Measurements from ENCODE around the gene LLGL1. TPM values are rescaled to one million over a fixed set of nuclear protein-coding genes. Genes with fewer than 3 reads are reported as not detected.

The LLGL1 gene
- total and polyA plus RNA-seq, 2 donors (not counting 3 experiments of a cell fraction or from before 2014, with no cell fraction given): 34.9 to 47.1 TPM

DNA sequence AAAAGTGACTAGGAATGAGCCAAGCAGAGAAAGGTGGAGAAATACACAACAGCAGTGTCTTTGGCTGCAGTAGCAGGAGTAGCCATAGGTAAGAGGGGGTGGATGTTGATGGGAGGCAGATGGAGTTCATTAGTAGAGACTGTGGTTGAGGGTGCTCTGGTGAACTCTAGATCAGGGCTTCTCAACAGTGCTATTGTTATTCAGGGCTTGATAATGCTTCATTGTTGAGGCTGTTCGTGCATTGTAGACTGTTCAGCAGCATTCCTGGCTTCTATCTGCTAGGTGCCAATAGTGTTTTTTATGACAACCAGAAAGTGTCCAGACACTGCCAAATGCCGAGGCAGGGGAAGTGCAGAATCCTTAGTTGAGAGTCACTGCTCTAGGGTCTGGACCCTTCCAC is 38.2 kb upstream of the LLGL1 start:
- Histone ChIP-seq H3K4me1 (ENCODE audit: control insufficient read depth, extremely low read depth, insufficient read depth, low read length) (peaks cover 70% of the 10 kb centered on the region), H4K20me1 (replicated peaks; ENCODE audit: control insufficient read depth, extremely low read depth, insufficient read depth, low read length) (no peaks in the 10 kb centered on the region), H3K27me3 (ENCODE audit: control insufficient read depth in 2 of 2, insufficient read depth in 2 of 2, low read length in 2 of 2) (no peaks in the 10 kb centered on the region), H3K4me2 (ENCODE audit: insufficient read depth, low read length) (peak overlapping the region; percentile 93), H3K36me3 (ENCODE audit: control insufficient read depth in 2 of 2, extremely low read depth in 1 of 2, insufficient read depth in 2 of 2, low read length in 2 of 2) (no peaks in the 10 kb centered on the region), H3K79me2 (ENCODE audit: control insufficient read depth, insufficient read depth, low read length) (peaks cover 82% of the 10 kb centered on the region), H3K9me1 (replicated peaks; ENCODE audit: control insufficient read depth, extremely low read depth, insufficient read depth, low read length) (no peaks in the 10 kb centered on the region), H2AFZ (ENCODE audit: low read depth, low read length) (no peak overlapping the region), H3K27ac (ENCODE audit: insufficient read depth, low read depth, low read length) (no peak overlapping the region), H3K4me3 (replicated peaks in 1 of 3; ENCODE audit: insufficient read depth in 1 of 3, low read depth in 1 of 3, low read length in 3 of 3) (peak overlapping the region in 1 of 3 experiments; percentile 79), H3K9me3 (replicated peaks; ENCODE audit: control insufficient read depth, insufficient read depth, low read length) (no peaks in the 10 kb centered on the region), H3K9ac (replicated peaks; ENCODE audit: extremely low read depth, insufficient read depth, low read length) (no peak overlapping the region)
- intact Hi-C loops (cut with micrococcal nuclease): no loop called here
- dilution Hi-C loops (cut with MboI; ENCODE audit: extremely low pct_ligation_motif_present, low sequenced_read_pairs): no loop called here
- no TSS peak for BruUV-seq (replicated peaks)
- DNase-seq (ENCODE audit: low read depth, low spot score): peak; percentile 20
- TF ChIP-seq MYC (IDR thresholded peaks at IDR 0.05; ENCODE audit: low read depth, low read length): no peak
- FAIRE-seq: peak; percentile 38
- ChIA-PET POLR2A (no interaction called here), CTCF (interaction anchor here (1.8 kb wide), 1 partner anchor 46 kb away, joined by 8 read pairs; no protein-coding TSS in a partner anchor)

DNA sequence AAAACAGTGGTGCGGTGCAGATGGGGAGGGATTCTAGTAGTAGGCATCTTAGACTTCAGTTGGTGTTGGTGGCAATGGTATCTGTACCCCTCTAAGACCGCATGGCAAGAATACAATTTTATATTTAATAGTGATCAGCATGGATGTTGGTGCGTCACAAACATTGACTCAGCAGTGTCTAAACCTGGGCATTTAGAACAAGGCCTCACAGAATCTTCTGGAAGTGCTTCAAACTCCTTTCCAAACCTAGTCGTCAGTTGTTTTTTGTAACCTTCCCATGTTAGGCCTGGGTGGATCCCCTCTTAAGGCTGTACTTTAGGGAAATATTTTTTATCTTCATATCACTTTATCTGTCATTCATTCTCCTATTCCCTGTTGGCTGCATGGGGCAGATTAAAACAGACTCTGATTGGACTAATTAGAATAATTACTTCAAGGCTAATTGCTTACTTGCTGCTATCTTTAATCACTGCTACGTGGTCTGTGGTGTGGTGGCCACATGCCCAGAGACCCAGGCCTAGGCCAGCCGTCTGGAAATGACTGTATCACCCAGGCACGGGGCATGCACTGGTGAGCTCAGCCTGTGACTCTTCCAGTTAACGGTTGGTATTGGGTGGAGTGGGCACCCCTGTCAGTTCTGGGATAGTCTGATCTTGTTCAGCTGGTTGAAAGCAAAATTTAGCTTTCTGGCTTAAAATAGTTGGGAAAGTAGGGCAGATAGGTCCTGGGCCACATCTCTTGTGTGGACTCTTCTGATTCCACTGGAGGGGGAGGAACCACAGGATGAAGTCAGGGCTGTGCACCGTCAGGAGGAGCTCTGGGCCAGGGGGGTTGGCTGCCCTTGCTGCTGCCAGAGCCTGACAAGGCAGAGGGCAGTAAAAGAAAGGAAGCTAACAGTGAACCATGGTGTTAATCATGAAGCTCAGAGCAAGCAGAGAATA is 37.3 kb upstream of the LLGL1 start:
- peak overlapping the region in 1 of 3 experiments; percentile 79 for H3K4me3 ChIP-seq (replicated peaks in 1 of 3; ENCODE audit: insufficient read depth in 1 of 3, low read depth in 1 of 3, low read length in 3 of 3)
- no peak overlapping the region for H2AFZ ChIP-seq (ENCODE audit: low read depth, low read length)
- peak overlapping the region; percentile 93 for H3K4me2 ChIP-seq (ENCODE audit: insufficient read depth, low read length)
- H3K4me1 ChIP-seq (ENCODE audit: control insufficient read depth, extremely low read depth, insufficient read depth, low read length): peaks cover 67% of the 10 kb centered on the region
- dilution Hi-C loops (cut with MboI; ENCODE audit: extremely low pct_ligation_motif_present, low sequenced_read_pairs): no loop called here
- BruUV-seq (replicated peaks): no TSS peak
- POLR2A ChIA-PET: no interaction called here
- TF ChIP-seq JUN (IDR thresholded peaks at IDR 0.05; ENCODE audit: borderline replicate concordance, insufficient read depth, insufficient read length, low read depth) (no peak), EZH2 (IDR thresholded peaks at IDR 0.05; ENCODE audit: borderline replicate concordance, low read depth, low read length, severe bottlenecking) (no peak), GATA2 (IDR thresholded peaks at IDR 0.05; ENCODE audit: insufficient read depth, insufficient read length, low read depth, low read length) (peak; percentile 35), POLR2A (IDR thresholded peaks at IDR 0.05; ENCODE audit: low read depth, low read length) (no peak), POLR2AphosphoS5 (IDR thresholded peaks at IDR 0.05; ENCODE audit: insufficient read depth, low read depth, low read length) (no peak), MAX (IDR thresholded peaks at IDR 0.05; ENCODE audit: insufficient read depth, insufficient read length) (no peak), FOS (IDR thresholded peaks at IDR 0.05; ENCODE audit: borderline replicate concordance, insufficient read depth, low read length) (peak; percentile 48), MYC (IDR thresholded peaks at IDR 0.05; ENCODE audit: low read depth, low read length) (no peak)
- TF ChIP-seq, protein P1, sequence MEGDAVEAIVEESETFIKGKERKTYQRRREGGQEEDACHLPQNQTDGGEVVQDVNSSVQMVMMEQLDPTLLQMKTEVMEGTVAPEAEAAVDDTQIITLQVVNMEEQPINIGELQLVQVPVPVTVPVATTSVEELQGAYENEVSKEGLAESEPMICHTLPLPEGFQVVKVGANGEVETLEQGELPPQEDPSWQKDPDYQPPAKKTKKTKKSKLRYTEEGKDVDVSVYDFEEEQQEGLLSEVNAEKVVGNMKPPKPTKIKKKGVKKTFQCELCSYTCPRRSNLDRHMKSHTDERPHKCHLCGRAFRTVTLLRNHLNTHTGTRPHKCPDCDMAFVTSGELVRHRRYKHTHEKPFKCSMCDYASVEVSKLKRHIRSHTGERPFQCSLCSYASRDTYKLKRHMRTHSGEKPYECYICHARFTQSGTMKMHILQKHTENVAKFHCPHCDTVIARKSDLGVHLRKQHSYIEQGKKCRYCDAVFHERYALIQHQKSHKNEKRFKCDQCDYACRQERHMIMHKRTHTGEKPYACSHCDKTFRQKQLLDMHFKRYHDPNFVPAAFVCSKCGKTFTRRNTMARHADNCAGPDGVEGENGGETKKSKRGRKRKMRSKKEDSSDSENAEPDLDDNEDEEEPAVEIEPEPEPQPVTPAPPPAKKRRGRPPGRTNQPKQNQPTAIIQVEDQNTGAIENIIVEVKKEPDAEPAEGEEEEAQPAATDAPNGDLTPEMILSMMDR (IDR thresholded peaks at IDR 0.05; ENCODE audit: extremely low read depth in 1 of 2, insufficient read depth in 1 of 2, low read depth in 1 of 2, low read length in 2 of 2): no peak
- FAIRE-seq (peak; percentile 87), DNase-seq (ENCODE audit: low read depth, low spot score) (peak; percentile 61)
- H3K27ac ChIP-seq (ENCODE audit: insufficient read depth, low read depth, low read length): peak overlapping the region; percentile 62
- H3K9ac ChIP-seq (replicated peaks; ENCODE audit: extremely low read depth, insufficient read depth, low read length): peak overlapping the region; percentile 33
- intact Hi-C loops (cut with micrococcal nuclease): no loop called here
- no peaks in the 10 kb centered on the region for H4K20me1 ChIP-seq (replicated peaks; ENCODE audit: control insufficient read depth, extremely low read depth, insufficient read depth, low read length)
- CTCF ChIA-PET: interaction anchor here (0.8 to 1.5 kb wide), 8 partner anchors 10 to 60 kb away, joined by 3 to 7 read pairs (median 4); no protein-coding TSS in a partner anchor
- no peaks in the 10 kb centered on the region for H3K27me3 ChIP-seq (ENCODE audit: control insufficient read depth in 2 of 2, insufficient read depth in 2 of 2, low read length in 2 of 2)
- no peaks in the 10 kb centered on the region for H3K9me1 ChIP-seq (replicated peaks; ENCODE audit: control insufficient read depth, extremely low read depth, insufficient read depth, low read length)
- no peaks in the 10 kb centered on the region for H3K9me3 ChIP-seq (replicated peaks; ENCODE audit: control insufficient read depth, insufficient read depth, low read length)
- peaks cover 91% of the 10 kb centered on the region for H3K79me2 ChIP-seq (ENCODE audit: control insufficient read depth, insufficient read depth, low read length)
- H3K36me3 ChIP-seq (ENCODE audit: control insufficient read depth in 2 of 2, extremely low read depth in 1 of 2, insufficient read depth in 2 of 2, low read length in 2 of 2): no peaks in the 10 kb centered on the region
